Activated CD8-positive, alpha-beta memory T cell treated with anti-CD3 and anti-CD28 coated beads, Interleukin-2, amount 10 ng/mL, durations not matched to agents 7 days and 5 days (primary cell): ENCODE measurements around the gene PCMT1. TPM values are rescaled to one million over a fixed set of nuclear protein-coding genes. Genes with fewer than 3 reads are reported as not detected.

Experiments
- ATAC-seq: fragments of 150-1000 bp; cut with Tn5 transposase; one replicate; pipeline ENCODE4 v1.10.0; 2021; ENCODE audit warnings: moderate library complexity
- CTCF ChIA-PET: fragments of 350-600 bp; sonication (Branson Sonifier 250); formaldehyde crosslinking; loops from one replicate; lab custom pipeline; 2021; ENCODE audit warnings: antibody characterized with exemption; lab: Charles Lee
- DNase-seq: peaks from one replicate; pipeline ENCODE4 v3.0.0-alpha.2; 2020
- H3K27ac Mint-ChIP-seq: one replicate; pipeline ENCODE4 v1.8.0; 2021; ENCODE audit warnings: mild to moderate bottlenecking, mixed read lengths
- H3K27me3 Mint-ChIP-seq: one replicate; pipeline ENCODE4 v1.8.0; 2021; ENCODE audit warnings: mixed read lengths
- H3K36me3 Mint-ChIP-seq: one replicate; pipeline ENCODE4 v1.8.0; 2021; ENCODE audit warnings: mild to moderate bottlenecking, mixed read lengths
- H3K4me1 Mint-ChIP-seq: one replicate; pipeline ENCODE4 v1.8.0; 2021; ENCODE audit warnings: mixed read lengths
- H3K4me3 Mint-ChIP-seq: one replicate; pipeline ENCODE4 v1.8.0; 2021; ENCODE audit warnings: mild to moderate bottlenecking, moderate library complexity, mixed read lengths
- H3K9me3 Mint-ChIP-seq: one replicate; pipeline ENCODE4 v1.8.0; 2022; ENCODE audit warnings: low read depth, mixed read lengths
- total RNA-seq, 2 experiments: library from RNA; stranded (reverse); gene quantifications; one replicate each; pipeline ENCODE4 v1.2.3, GENCODE V29; 2021

Gene PCMT1
- total RNA-seq, 2 experiments from 2014 or later, result 96.0 to 102 TPM

DNA sequence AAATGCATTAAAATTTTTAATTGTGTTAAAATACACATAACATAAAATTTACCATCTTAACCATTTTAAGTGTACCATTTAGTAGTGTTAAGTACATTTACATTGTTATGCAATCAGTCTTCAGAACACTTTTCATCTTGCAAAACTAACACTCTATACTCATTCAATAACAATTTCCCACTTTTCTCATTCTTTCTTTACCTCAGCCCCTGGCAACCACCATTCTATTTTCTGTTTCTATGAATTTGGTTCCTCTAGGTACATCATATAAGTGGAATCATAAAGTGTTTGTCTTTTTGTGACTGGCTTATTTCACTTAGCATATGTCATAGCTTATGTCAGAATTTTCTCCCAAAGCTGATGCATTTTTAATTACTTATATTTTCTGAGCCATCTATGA, 32.2 kb downstream of the PCMT1 start:
- no peak for ATAC-seq
- DNase-seq, result no peak
- H3K9me3 Mint-ChIP-seq, result no peaks in the 10 kb centered on the region
- H3K4me3 Mint-ChIP-seq, result no peak overlapping the region
- no peak overlapping the region for H3K27ac Mint-ChIP-seq
- no peaks in the 10 kb centered on the region for H3K4me1 Mint-ChIP-seq
- CTCF ChIA-PET, result no interaction called here
- H3K27me3 Mint-ChIP-seq, result no peaks in the 10 kb centered on the region
- peaks cover 32% of the 10 kb centered on the region for H3K36me3 Mint-ChIP-seq

DNA sequence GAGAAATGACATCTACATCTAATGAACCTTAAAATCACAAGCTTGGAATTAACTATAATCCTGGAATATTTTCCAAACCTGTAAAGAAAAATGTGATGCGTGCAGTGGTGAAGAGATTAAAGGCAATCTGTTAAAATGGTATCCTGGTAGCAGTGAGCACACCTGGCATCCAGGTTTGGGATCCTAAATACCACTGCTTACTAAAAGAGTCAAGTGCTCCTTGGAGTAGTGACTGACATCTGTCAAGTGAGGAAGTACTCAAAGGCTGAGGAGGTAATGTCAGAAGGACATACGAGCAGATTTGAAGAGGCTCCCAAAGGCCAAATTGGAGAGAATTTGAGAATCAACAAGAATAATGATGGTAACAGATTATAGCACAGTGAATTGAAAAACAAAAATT, 32.8 kb downstream of the PCMT1 start:
- no peak for ATAC-seq
- CTCF ChIA-PET, result no interaction called here
- no peaks in the 10 kb centered on the region for H3K27me3 Mint-ChIP-seq

DNA sequence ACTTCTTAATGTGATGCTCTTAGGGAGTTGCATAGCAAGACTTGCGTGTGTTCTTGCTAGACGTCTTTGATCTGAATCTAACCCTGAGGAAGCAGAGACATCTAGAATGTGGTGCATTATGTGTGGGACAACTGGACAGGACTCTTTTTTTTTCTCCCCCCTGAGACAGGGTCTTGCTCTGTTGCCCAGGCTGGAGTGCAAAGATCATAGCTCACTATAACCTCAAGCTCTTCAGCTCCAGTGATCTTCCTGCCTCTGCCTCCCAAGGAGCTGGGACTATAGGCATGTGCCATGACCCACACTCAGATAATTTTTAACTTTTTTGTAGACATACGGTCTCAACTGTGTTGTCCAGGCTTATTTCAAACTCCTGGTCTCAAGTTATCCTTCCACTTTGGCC, 34.0 kb downstream of the PCMT1 start:
- no peaks in the 10 kb centered on the region for H3K4me1 Mint-ChIP-seq
- H3K36me3 Mint-ChIP-seq, result peaks cover 35% of the 10 kb centered on the region
- no peak overlapping the region for H3K4me3 Mint-ChIP-seq
- H3K27ac Mint-ChIP-seq, result no peak overlapping the region
- H3K9me3 Mint-ChIP-seq, result no peaks in the 10 kb centered on the region
- ATAC-seq, result no peak
- DNase-seq, result no peak
- CTCF ChIA-PET, result no interaction called here
- H3K27me3 Mint-ChIP-seq, result no peaks in the 10 kb centered on the region

More for the DNA sequence above, 32.8 kb downstream of the PCMT1 start:
- Mint-ChIP-seq H3K9me3 (no peaks in the 10 kb centered on the region), H3K4me1 (no peaks in the 10 kb centered on the region), H3K36me3 (peaks cover 31% of the 10 kb centered on the region), H3K4me3 (no peak overlapping the region), H3K27ac (no peak overlapping the region)
- no peak for DNase-seq

DNA sequence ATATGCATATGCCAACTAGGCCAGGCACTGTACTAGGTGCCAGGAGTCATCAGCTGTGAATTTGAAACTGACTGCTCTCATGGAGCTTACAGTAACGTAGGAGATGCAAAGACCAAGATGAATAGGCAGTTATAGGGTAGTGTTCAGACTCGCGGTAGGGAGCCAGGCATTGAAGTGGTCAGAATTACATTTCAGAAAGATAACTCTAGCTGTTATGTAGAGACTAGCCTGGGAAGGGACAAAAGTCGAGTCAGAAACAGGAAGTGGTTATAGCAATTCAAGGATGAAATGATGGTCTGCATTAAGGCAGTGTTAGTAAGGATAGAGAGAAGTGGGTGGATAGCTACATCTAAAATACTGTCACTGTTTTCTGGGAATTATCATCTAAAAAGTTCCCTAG, 56.6 kb downstream of the PCMT1 start:
- no peak overlapping the region for H3K4me3 Mint-ChIP-seq
- no peaks in the 10 kb centered on the region for H3K27me3 Mint-ChIP-seq
- peak; percentile 65 for ATAC-seq
- H3K36me3 Mint-ChIP-seq, result peaks cover 16% of the 10 kb centered on the region
- no peak for DNase-seq
- H3K4me1 Mint-ChIP-seq, result peaks cover 14% of the 10 kb centered on the region
- H3K27ac Mint-ChIP-seq, result peak overlapping the region; percentile 62
- CTCF ChIA-PET, result interaction anchor here (1.0 to 1.1 kb wide), 2 partner anchors 8 to 82 kb away, joined by 4 read pairs; no protein-coding TSS in a partner anchor
- H3K9me3 Mint-ChIP-seq, result no peaks in the 10 kb centered on the region

DNA sequence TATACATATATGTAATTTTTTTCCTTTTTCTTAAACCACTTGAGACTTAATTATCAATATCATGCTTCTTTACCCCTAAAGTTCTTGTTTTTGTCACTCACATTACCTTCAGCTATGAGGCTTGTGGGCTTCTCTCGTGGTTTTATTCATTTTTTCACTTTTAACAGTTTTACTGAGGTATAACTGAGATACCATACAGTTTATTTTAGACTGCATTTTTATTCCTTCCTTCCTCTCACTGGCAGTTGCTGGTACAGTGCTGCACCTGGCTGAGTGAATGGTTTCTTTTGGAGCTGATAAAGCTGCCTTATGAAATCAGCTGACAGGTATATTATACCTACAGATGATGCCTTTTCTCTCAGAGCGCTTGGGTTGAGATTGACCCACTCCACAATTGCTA, 60.3 kb downstream of the PCMT1 start:
- peaks cover 22% of the 10 kb centered on the region for H3K36me3 Mint-ChIP-seq
- no peak for ATAC-seq
- peak overlapping the region; percentile 18 for H3K27ac Mint-ChIP-seq
- no peaks in the 10 kb centered on the region for H3K27me3 Mint-ChIP-seq
- DNase-seq, result no peak
- no peak overlapping the region for H3K4me3 Mint-ChIP-seq
- peaks cover 14% of the 10 kb centered on the region for H3K4me1 Mint-ChIP-seq
- H3K9me3 Mint-ChIP-seq, result no peaks in the 10 kb centered on the region
- CTCF ChIA-PET, result interaction anchor here (0.7 to 1.1 kb wide), 3 partner anchors 15 to 57 kb away, joined by 3 read pairs; no protein-coding TSS in a partner anchor

DNA sequence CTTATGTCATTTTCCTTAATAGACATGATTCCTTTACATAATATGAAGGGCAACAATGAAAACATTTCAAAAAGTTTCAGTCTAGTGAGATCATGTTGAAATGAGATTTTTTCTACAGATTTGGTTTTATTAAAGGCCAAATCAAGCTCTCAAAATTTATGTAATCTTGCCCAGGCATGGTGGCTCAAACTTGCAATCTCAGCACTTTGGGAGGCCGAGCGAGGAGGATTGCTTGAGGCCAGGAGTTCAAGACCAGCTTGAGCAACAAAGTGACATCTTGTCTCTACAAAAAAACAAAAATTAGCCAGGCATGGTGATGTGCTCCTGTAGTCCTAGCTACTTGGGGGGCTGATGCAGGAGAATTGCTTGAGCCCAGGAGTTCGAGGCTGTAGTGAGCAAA, 63.8 kb downstream of the PCMT1 start:
- ATAC-seq (no peak), DNase-seq (no peak)
- CTCF ChIA-PET, result interaction anchor here (1.7 kb wide), 1 partner anchor 22 kb away, joined by 5 read pairs; no protein-coding TSS in a partner anchor
- H3K9me3 Mint-ChIP-seq, result no peaks in the 10 kb centered on the region
- peaks cover 8% of the 10 kb centered on the region for H3K4me1 Mint-ChIP-seq
- peaks cover 18% of the 10 kb centered on the region for H3K36me3 Mint-ChIP-seq
- H3K27me3 Mint-ChIP-seq, result no peaks in the 10 kb centered on the region
- H3K27ac Mint-ChIP-seq, result no peak overlapping the region
- H3K4me3 Mint-ChIP-seq, result no peak overlapping the region

DNA sequence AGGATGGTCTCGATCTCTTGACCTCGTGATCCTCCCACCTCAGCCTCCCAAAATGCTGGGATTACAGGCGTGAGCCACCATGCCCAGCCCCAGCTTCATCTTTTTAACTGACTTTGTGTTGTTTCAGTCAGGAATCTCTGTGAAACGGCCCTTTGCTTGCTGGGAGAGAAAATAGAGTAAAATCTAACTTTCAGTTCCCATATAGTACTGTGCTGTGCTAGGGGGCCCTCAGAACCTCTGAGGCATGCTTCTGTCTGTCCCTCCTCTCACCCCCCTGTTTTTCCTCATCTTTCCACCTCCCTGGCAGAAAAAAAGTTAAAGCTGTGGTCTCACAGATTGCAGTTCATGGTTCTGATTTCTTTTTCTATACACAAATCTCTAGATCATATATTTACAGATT, 66.2 kb downstream of the PCMT1 start:
- CTCF ChIA-PET, result interaction anchor here (0.7 to 1.1 kb wide), 2 partner anchors 14 to 111 kb away, joined by 3 read pairs; no protein-coding TSS in a partner anchor
- Mint-ChIP-seq H3K36me3 (peaks cover 18% of the 10 kb centered on the region), H3K27me3 (no peaks in the 10 kb centered on the region), H3K27ac (no peak overlapping the region), H3K9me3 (no peaks in the 10 kb centered on the region), H3K4me3 (no peak overlapping the region), H3K4me1 (peaks cover 2% of the 10 kb centered on the region)
- ATAC-seq (no peak), DNase-seq (no peak)

DNA sequence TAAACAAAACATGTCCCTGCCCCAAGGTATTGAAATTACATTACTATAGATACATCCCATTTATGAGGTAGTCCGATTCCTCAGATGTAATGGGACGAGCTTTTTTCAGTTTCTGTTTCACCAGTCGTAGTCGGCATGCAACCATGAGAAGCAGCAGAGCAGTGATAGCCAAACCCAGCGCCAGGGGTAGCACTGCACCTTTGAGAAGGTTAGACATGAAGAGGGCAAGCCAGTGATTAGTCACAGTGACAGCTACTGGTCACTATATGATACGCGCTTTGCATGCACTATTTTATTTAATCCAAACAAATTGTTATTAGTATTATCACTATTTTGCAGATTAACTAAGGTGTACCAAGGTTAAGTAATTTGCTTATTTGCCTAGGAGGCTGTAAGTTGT, 71.0 kb downstream of the PCMT1 start:
- no peaks in the 10 kb centered on the region for H3K36me3 Mint-ChIP-seq
- H3K27ac Mint-ChIP-seq, result no peak overlapping the region
- no peak overlapping the region for H3K4me3 Mint-ChIP-seq
- no peaks in the 10 kb centered on the region for H3K9me3 Mint-ChIP-seq
- H3K27me3 Mint-ChIP-seq, result peaks cover 10% of the 10 kb centered on the region
- ATAC-seq (no peak), DNase-seq (no peak)
- H3K4me1 Mint-ChIP-seq, result peaks cover 2% of the 10 kb centered on the region
- CTCF ChIA-PET, result interaction anchor here (0.7 to 2.8 kb wide), 6 partner anchors 8 to 258 kb away, joined by 3 to 8 read pairs (median 3); partner anchors contain the start of gene PCMT1

DNA sequence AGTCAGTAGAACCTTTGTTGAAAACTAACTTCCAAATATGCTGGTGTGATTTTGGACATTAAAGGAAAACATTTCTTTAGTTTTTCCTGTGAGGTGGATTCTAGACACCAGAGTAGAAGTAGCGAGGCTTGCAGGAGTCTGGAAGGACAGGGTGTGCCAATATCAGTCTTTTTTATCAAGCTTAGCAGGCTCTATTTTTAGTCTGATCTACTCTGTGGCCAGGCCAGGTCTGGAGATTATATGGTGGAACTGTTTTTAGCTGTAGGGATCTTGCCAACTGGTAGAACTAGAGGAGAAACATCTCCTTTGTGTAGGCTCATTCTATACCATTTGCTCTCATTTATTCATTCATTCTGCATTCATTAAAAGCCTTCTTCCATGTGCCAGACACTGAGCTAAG, 72.0 kb downstream of the PCMT1 start:
- peaks cover 10% of the 10 kb centered on the region for H3K27me3 Mint-ChIP-seq
- H3K36me3 Mint-ChIP-seq, result no peaks in the 10 kb centered on the region
- ATAC-seq (no peak), DNase-seq (no peak)
- CTCF ChIA-PET, result interaction anchor here (2.8 kb wide), 1 partner anchor 14 kb away, joined by 8 read pairs; no protein-coding TSS in a partner anchor
- no peak overlapping the region for H3K27ac Mint-ChIP-seq
- no peaks in the 10 kb centered on the region for H3K9me3 Mint-ChIP-seq
- no peak overlapping the region for H3K4me3 Mint-ChIP-seq
- H3K4me1 Mint-ChIP-seq, result no peaks in the 10 kb centered on the region

DNA sequence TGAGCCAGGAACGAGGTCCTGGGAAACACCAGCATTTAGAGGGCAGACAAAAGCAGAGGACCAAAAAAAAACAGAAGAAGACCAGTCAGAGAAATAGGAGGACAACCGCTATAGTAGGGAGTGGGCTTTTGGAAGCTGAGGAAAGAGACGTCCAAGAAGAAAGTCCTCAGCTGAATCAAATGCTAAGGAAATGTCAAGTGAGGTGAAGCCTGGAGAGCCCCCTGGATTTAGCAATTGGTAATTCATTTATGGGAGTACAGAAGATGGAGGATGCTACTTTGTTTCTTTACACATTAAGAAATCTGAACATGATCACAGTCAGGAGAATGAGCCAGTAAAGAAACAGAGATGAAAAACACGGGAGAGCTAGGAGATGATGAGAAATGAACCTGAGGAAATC, 73.5 kb downstream of the PCMT1 start:
- Mint-ChIP-seq H3K36me3 (no peaks in the 10 kb centered on the region), H3K9me3 (no peaks in the 10 kb centered on the region), H3K4me3 (no peak overlapping the region), H3K27me3 (peaks cover 10% of the 10 kb centered on the region), H3K4me1 (no peaks in the 10 kb centered on the region), H3K27ac (no peak overlapping the region)
- DNase-seq (no peak), ATAC-seq (no peak)
- CTCF ChIA-PET, result interaction anchor here (1.2 to 2.8 kb wide), 2 partner anchors 13 to 102 kb away, joined by 3 to 8 read pairs; no protein-coding TSS in a partner anchor

DNA sequence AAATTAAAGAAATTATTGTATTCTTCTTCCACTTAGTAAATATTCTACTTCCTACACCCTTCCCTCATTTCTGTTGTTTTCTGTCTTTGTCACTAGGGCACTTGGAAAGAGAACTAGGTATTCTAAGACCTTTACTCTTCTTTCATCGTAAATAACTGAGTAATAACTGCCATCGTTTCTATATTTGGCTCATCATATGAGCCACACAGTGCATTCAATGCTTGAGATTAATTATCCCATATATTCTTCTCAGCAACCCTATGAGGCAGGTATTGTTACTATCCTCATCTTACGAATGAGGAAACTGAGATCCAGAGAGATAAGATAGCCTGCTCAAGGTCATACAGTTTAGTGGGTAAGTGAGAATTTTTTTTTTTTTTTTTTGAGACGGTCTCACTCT, 75.8 kb downstream of the PCMT1 start:
- Mint-ChIP-seq H3K27me3 (peaks cover 10% of the 10 kb centered on the region), H3K9me3 (no peaks in the 10 kb centered on the region), H3K4me3 (no peak overlapping the region), H3K4me1 (no peaks in the 10 kb centered on the region), H3K27ac (no peak overlapping the region), H3K36me3 (no peaks in the 10 kb centered on the region)
- no peak for ATAC-seq
- CTCF ChIA-PET, result interaction anchor here (1.0 to 1.3 kb wide), 3 partner anchors 9 to 15 kb away, joined by 3 to 4 read pairs (median 3); no protein-coding TSS in a partner anchor
- DNase-seq, result no peak

DNA sequence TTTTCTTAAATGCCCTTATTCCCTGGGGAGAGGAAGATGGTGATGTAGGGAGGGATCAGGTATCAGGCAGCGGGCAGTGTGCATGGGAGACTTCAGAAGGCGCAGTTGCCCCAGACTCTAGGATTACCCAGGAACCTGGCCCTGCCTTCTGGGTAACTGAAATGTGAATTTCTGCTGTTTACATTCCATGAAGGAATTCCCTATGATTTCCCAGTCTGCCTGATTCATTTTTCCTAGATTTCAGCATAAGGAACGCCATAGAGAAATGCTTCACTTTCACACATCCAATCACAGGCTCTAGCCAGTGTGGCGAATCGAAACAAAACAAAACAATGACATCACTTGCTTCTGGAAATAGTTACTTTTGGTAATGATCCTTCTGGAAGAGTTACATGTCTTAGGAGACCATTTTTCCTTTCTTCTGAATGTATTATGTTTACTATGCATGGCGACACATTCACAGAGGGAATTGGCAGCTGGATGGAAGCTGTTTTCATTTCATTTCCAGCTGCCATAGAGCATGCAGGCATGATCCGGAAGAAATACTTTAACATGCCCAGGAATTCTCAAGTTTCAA, 81.3 kb downstream of the PCMT1 start:
- no peak for ATAC-seq

DNA sequence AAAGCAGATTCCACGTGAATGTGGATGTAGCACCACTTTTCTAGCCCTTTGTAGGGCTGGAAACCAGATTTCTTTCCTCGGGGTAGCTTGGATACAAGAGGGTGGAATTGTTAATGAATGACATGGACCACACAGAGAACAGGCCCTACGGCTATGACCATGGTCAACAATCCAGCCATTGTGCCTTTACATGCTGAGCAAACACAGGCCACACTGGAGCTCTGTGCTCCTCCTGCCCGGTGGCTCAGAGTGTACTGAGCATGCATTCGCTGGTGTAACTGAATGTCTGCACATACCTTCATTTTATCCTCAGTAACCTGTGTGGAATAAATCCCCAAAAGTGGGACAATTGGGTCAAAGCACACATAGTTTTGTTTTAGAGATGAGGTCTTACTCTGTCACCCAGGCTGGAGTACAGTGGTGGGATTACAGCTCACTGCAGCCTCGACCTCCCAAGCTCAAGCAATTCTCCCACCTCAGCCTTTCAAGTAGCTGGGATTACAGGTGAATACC, 81.8 kb downstream of the PCMT1 start:
- H3K9me3 Mint-ChIP-seq, result no peaks in the 10 kb centered on the region
- H3K27me3 Mint-ChIP-seq, result peaks cover 3% of the 10 kb centered on the region
- H3K4me3 Mint-ChIP-seq, result no peak overlapping the region
- CTCF ChIA-PET, result interaction anchor here (0.6 to 1.4 kb wide), 2 partner anchors 87 to 185 kb away, joined by 3 to 5 read pairs; no protein-coding TSS in a partner anchor
- H3K4me1 Mint-ChIP-seq, result peaks cover 2% of the 10 kb centered on the region
- H3K27ac Mint-ChIP-seq, result no peak overlapping the region
- ATAC-seq (no peak), DNase-seq (no peak)
- H3K36me3 Mint-ChIP-seq, result no peaks in the 10 kb centered on the region

More for the DNA sequence above, 81.3 kb downstream of the PCMT1 start:
- Mint-ChIP-seq H3K4me1 (peaks cover 2% of the 10 kb centered on the region), H3K27ac (no peak overlapping the region), H3K27me3 (peaks cover 3% of the 10 kb centered on the region), H3K36me3 (no peaks in the 10 kb centered on the region), H3K9me3 (no peaks in the 10 kb centered on the region), H3K4me3 (no peak overlapping the region)
- CTCF ChIA-PET, result no interaction called here
- DNase-seq, result no peak

DNA sequence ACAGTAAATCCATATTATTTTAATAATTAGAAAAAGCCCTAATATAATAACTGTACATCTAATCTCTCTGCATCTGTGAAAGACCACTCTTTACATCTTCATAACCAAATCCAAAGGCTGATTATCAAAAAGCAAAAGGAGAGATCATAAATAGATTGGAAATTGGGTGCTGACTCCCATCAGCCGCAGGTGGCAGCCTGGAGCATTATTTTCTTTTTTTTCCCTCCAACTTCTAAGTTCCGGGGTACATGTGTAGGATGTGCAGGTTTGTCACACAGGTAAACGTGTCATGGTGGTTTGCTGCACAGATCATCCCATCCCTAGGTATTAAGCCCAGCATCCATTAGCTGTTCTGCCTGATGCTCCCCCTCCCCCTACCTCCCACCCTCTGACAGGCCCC, 84.1 kb downstream of the PCMT1 start:
- CTCF ChIA-PET, result interaction anchor here (0.6 to 2.6 kb wide), 7 partner anchors 9 to 183 kb away, joined by 3 to 13 read pairs (median 5); no protein-coding TSS in a partner anchor
- ATAC-seq (no peak), DNase-seq (no peak)
- Mint-ChIP-seq H3K4me1 (peaks cover 2% of the 10 kb centered on the region), H3K9me3 (no peaks in the 10 kb centered on the region), H3K4me3 (no peak overlapping the region), H3K36me3 (no peaks in the 10 kb centered on the region), H3K27ac (no peak overlapping the region), H3K27me3 (peaks cover 7% of the 10 kb centered on the region)
